Mesothelial cell of epicardium (in vitro differentiated cells): ENCODE data around the gene STXBP5. TPM values are rescaled to one million over a fixed set of nuclear protein-coding genes. Genes with fewer than 3 reads are reported as not detected.

ENCODE experiments used
- DNase-seq, 2 experiments: peaks; one replicate each; pipeline ENCODE4 v3.0.0; 2021; ENCODE audit warnings: low spot score in 2 of 2; ENCODE audit not compliant: unreplicated experiment in 2 of 2
- H3K27ac Mint-ChIP-seq: 2 replicates; pipeline ENCODE4 v1.8.0; 2021; ENCODE audit warnings: mixed read lengths
- H3K27me3 Mint-ChIP-seq: 2 replicates; pipeline ENCODE4 v1.8.0; 2021; ENCODE audit warnings: low read depth, mixed read lengths
- H3K36me3 Mint-ChIP-seq: 2 replicates; pipeline ENCODE4 v1.8.0; 2021; ENCODE audit warnings: mixed read lengths
- H3K4me1 Mint-ChIP-seq: 2 replicates; pipeline ENCODE4 v1.8.0; 2021; ENCODE audit warnings: mixed read lengths
- H3K4me3 Mint-ChIP-seq: 2 replicates; pipeline ENCODE4 v1.8.0; 2021; ENCODE audit warnings: mild to moderate bottlenecking, moderate library complexity, mixed read lengths
- H3K9me3 Mint-ChIP-seq: 2 replicates; pipeline ENCODE4 v1.8.0; 2021; ENCODE audit warnings: mixed read lengths
- CTCF ChIP-seq: fragments of 200-600 bp; sonication (generic); IDR thresholded peaks from one replicate; pipeline ENCODE4 v1.5.0; 2021; ENCODE audit warnings: antibody characterized with exemption; ENCODE audit not compliant: unreplicated experiment
- total RNA-seq: library from RNA; stranded (reverse); gene quantifications from 3 replicates; pipeline ENCODE4 v1.2.1, GENCODE V29; 2021

The STXBP5 gene
- total RNA-seq, 1 donor from 2014 or later, result 22.0 TPM

- no peak for TF ChIP-seq CTCF
- Mint-ChIP-seq H3K4me3 (no peak overlapping the region), H3K9me3 (peaks cover 4% of the 10 kb centered on the region), H3K36me3 (no peaks in the 10 kb centered on the region), H3K27ac (no peak overlapping the region), H3K27me3 (no peaks in the 10 kb centered on the region), H3K4me1 (peaks cover 11% of the 10 kb centered on the region)
- no peak for DNase-seq
Observed at GRCh38 chr6:147395158-147395557, 190.9 kb downstream of the STXBP5 start.

GRCh38 chr6:147397306-147397705 is 193.1 kb downstream of the STXBP5 start:
- Mint-ChIP-seq H3K4me1 (peaks cover 9% of the 10 kb centered on the region), H3K27me3 (no peaks in the 10 kb centered on the region), H3K4me3 (no peak overlapping the region), H3K9me3 (peaks cover 20% of the 10 kb centered on the region), H3K36me3 (peaks cover 5% of the 10 kb centered on the region), H3K27ac (no peak overlapping the region)
- TF ChIP-seq CTCF, result no peak
- no peak for DNase-seq

- no peaks in the 10 kb centered on the region for H3K27me3 Mint-ChIP-seq
- no peak for DNase-seq
- H3K4me3 Mint-ChIP-seq, result no peak overlapping the region
- peaks cover 5% of the 10 kb centered on the region for H3K36me3 Mint-ChIP-seq
- H3K9me3 Mint-ChIP-seq, result peaks cover 46% of the 10 kb centered on the region
- H3K4me1 Mint-ChIP-seq, result peaks cover 7% of the 10 kb centered on the region
- TF ChIP-seq CTCF, result no peak
- no peak overlapping the region for H3K27ac Mint-ChIP-seq
Observed at GRCh38 chr6:147400968-147401367, 196.8 kb downstream of the STXBP5 start.

- no peak overlapping the region for H3K27ac Mint-ChIP-seq
- no peak for TF ChIP-seq CTCF
Observed at GRCh38 chr6:147401779-147402178, 197.6 kb downstream of the STXBP5 start.

GRCh38 chr6:147406783-147407182 is 202.6 kb downstream of the STXBP5 start:
- Mint-ChIP-seq H3K27me3 (no peaks in the 10 kb centered on the region), H3K27ac (no peak overlapping the region), H3K4me3 (no peak overlapping the region), H3K4me1 (no peaks in the 10 kb centered on the region), H3K9me3 (peaks cover 36% of the 10 kb centered on the region), H3K36me3 (no peaks in the 10 kb centered on the region)
- TF ChIP-seq CTCF, result no peak
- no peak for DNase-seq

More at GRCh38 chr6:147401779-147402178, 197.6 kb downstream of the STXBP5 start:
- Mint-ChIP-seq H3K4me1 (peaks cover 7% of the 10 kb centered on the region), H3K4me3 (no peak overlapping the region), H3K9me3 (peaks cover 46% of the 10 kb centered on the region), H3K36me3 (peaks cover 5% of the 10 kb centered on the region), H3K27me3 (no peaks in the 10 kb centered on the region)
- no peak for DNase-seq

GRCh38 chr6:147407571-147407970 is 203.4 kb downstream of the STXBP5 start:
- no peak for TF ChIP-seq CTCF
- no peak for DNase-seq
- Mint-ChIP-seq H3K4me1 (no peaks in the 10 kb centered on the region), H3K36me3 (no peaks in the 10 kb centered on the region), H3K27me3 (no peaks in the 10 kb centered on the region), H3K27ac (no peak overlapping the region), H3K9me3 (peaks cover 33% of the 10 kb centered on the region), H3K4me3 (no peak overlapping the region)
